NCI-H82 treated with DMSO at 0.1 percent for 48 hours (cell line): ENCODE measurements around the gene ERLEC1.
A peak's percentile ranks its signal among the peaks of the same experiment; 100 is the strongest.
"Not testable (repeated sequence)": the region's sequence is repeated elsewhere in the genome, so short reads cannot be mapped to it uniquely, and the experiment has no call there.

Experiments
- DNase-seq: peaks from one replicate; lab custom pipeline; 2025; ENCODE audit not compliant: unreplicated experiment; lab: John Stamatoyannopoulos, UW

Gene ERLEC1

GRCh38 chr2:53780056-53780455, 6.8 kb upstream of the ERLEC1 start:
- peak; percentile 75 for DNase-seq

- no peak for DNase-seq
These were observed 4.2 kb upstream of the ERLEC1 start for GRCh38 chr2:53782676-53783075.

- no peak for DNase-seq
These were observed 2.4 kb upstream of the ERLEC1 start for GRCh38 chr2:53784436-53784835.

GRCh38 chr2:53785366-53785765, 1.5 kb upstream of the ERLEC1 start:
- DNase-seq: no peak

- no peak for DNase-seq
These were observed 516 bp upstream of the ERLEC1 start for GRCh38 chr2:53786352-53786704.

GRCh38 chr2:53787614-53788289, 908 bp downstream of the ERLEC1 start:
- no peak for DNase-seq

GRCh38 chr2:53793261-53793660, 6.4 kb downstream of the ERLEC1 start:
- DNase-seq: no peak

- no peak for DNase-seq
These were observed 7.0 kb downstream of the ERLEC1 start for GRCh38 chr2:53793821-53794220.

GRCh38 chr2:53801547-53801946, 14.7 kb downstream of the ERLEC1 start:
- no peak for DNase-seq

GRCh38 chr2:53802617-53803151, 15.8 kb downstream of the ERLEC1 start:
- DNase-seq: peak; percentile 76

- DNase-seq: no peak
These were observed 24.8 kb downstream of the ERLEC1 start for GRCh38 chr2:53811601-53812000.

- no peak for DNase-seq
These were observed 26.3 kb downstream of the ERLEC1 start for GRCh38 chr2:53813151-53813550.

GRCh38 chr2:53818854-53819435, 32.1 kb downstream of the ERLEC1 start:
- no peak for DNase-seq

GRCh38 chr2:53819634-53820033, 32.8 kb downstream of the ERLEC1 start:
- no peak for DNase-seq

- no peak for DNase-seq
These were observed 33.2 kb downstream of the ERLEC1 start for GRCh38 chr2:53820048-53820447.

GRCh38 chr2:53820711-53821110, 33.9 kb downstream of the ERLEC1 start:
- no peak for DNase-seq

GRCh38 chr2:53821810-53822209, 35.0 kb downstream of the ERLEC1 start:
- DNase-seq: no peak

GRCh38 chr2:53823639-53824038, 36.8 kb downstream of the ERLEC1 start:
- DNase-seq: not testable (repeated sequence)

GRCh38 chr2:53826030-53826410, 39.2 kb downstream of the ERLEC1 start:
- DNase-seq: no peak

- DNase-seq: no peak
These were observed 39.9 kb downstream of the ERLEC1 start for GRCh38 chr2:53826587-53827397.

GRCh38 chr2:53827398-53828175, 40.7 kb downstream of the ERLEC1 start:
- DNase-seq: no peak
